ENCODE data around the gene CEBPA. TPM values are rescaled to one million over a fixed set of nuclear protein-coding genes. Genes with fewer than 3 reads are reported as not detected.

Gene CEBPA
- total RNA-seq, 2 experiments from 2014 or later = 0.84 to 1.4 TPM

GRCh38 chr19:33268162-33268991 lies 34.0 kb downstream of the CEBPA start:
- intact Hi-C loops (cut with DNase I, micrococcal nuclease) = no loop called here
- Mint-ChIP-seq H3K36me3 (ENCODE audit: low read depth) (no peaks in the 10 kb centered on the region), H3K9me3 (no peaks in the 10 kb centered on the region), H3K27me3 (peaks cover 13% of the 10 kb centered on the region), H3K27ac (no peak overlapping the region), H3K4me3 (no peak overlapping the region), H3K4me1 (ENCODE audit: low read depth) (no peaks in the 10 kb centered on the region)
- peaks cover 10% of the 10 kb centered on the region for H3K4me1 ChIP-seq (ENCODE audit: insufficient read depth, low read length)
- H3K9me3 ChIP-seq (ENCODE audit: control insufficient read depth in 1 of 2, insufficient read depth in 1 of 2, low read length in 2 of 2) = no peaks in the 10 kb centered on the region
- TF ChIP-seq CTCF (IDR thresholded peaks at IDR 0.05) = no peak
- ATAC-seq (ENCODE audit: poor library complexity) (no peak), DNase-seq (peak in 1 of 14 experiments; percentile 33)
- H3K36me3 ChIP-seq (ENCODE audit: insufficient read depth, low read length) = no peaks in the 10 kb centered on the region
- POLR2A ChIA-PET = no interaction called here
- CTCF ChIA-PET = no interaction called here
- no peak overlapping the region for H3K4me3 ChIP-seq (ENCODE audit: low read length)
- H3K27ac ChIP-seq (ENCODE audit: low read depth in 1 of 2, low read length in 2 of 2) = no peak overlapping the region
- H3K27me3 ChIP-seq (ENCODE audit: control insufficient read depth in 1 of 2, insufficient read depth in 2 of 2, low read length in 2 of 2) = no peaks in the 10 kb centered on the region

GRCh38 chr19:33267706-33268105 lies 34.6 kb downstream of the CEBPA start:
- ATAC-seq (ENCODE audit: poor library complexity) = no peak
- Mint-ChIP-seq H3K4me3 (no peak overlapping the region), H3K27ac (no peak overlapping the region), H3K27me3 (peaks cover 15% of the 10 kb centered on the region), H3K4me1 (ENCODE audit: low read depth) (no peaks in the 10 kb centered on the region), H3K36me3 (ENCODE audit: low read depth) (no peaks in the 10 kb centered on the region), H3K9me3 (no peaks in the 10 kb centered on the region)
- no peak overlapping the region for H3K4me3 ChIP-seq (ENCODE audit: low read length)
- peaks cover 9% of the 10 kb centered on the region for H3K4me1 ChIP-seq (ENCODE audit: insufficient read depth, low read length)
- no peak for DNase-seq
- ChIA-PET POLR2A (no interaction called here), CTCF (no interaction called here)
- no peaks in the 10 kb centered on the region for H3K9me3 ChIP-seq (ENCODE audit: control insufficient read depth in 1 of 2, insufficient read depth in 1 of 2, low read length in 2 of 2)
- H3K27ac ChIP-seq (ENCODE audit: low read depth in 1 of 2, low read length in 2 of 2) = no peak overlapping the region
- intact Hi-C loops (cut with DNase I, micrococcal nuclease) = no loop called here
- no peak for TF ChIP-seq CTCF (IDR thresholded peaks at IDR 0.05)
- no peaks in the 10 kb centered on the region for H3K36me3 ChIP-seq (ENCODE audit: insufficient read depth, low read length)
- no peaks in the 10 kb centered on the region for H3K27me3 ChIP-seq (ENCODE audit: control insufficient read depth in 1 of 2, insufficient read depth in 2 of 2, low read length in 2 of 2)

GRCh38 chr19:33266974-33267484 lies 35.3 kb downstream of the CEBPA start:
- H3K4me1 ChIP-seq (ENCODE audit: insufficient read depth, low read length) = peaks cover 9% of the 10 kb centered on the region
- ChIA-PET CTCF (no interaction called here), POLR2A (no interaction called here)
- Mint-ChIP-seq H3K36me3 (ENCODE audit: low read depth) (no peaks in the 10 kb centered on the region), H3K9me3 (no peaks in the 10 kb centered on the region), H3K4me1 (ENCODE audit: low read depth) (no peaks in the 10 kb centered on the region), H3K27ac (no peak overlapping the region), H3K27me3 (peaks cover 22% of the 10 kb centered on the region), H3K4me3 (no peak overlapping the region)
- H3K9me3 ChIP-seq (ENCODE audit: control insufficient read depth in 1 of 2, insufficient read depth in 1 of 2, low read length in 2 of 2) = no peaks in the 10 kb centered on the region
- H3K36me3 ChIP-seq (ENCODE audit: insufficient read depth, low read length) = no peaks in the 10 kb centered on the region
- H3K27me3 ChIP-seq (ENCODE audit: control insufficient read depth in 1 of 2, insufficient read depth in 2 of 2, low read length in 2 of 2) = no peaks in the 10 kb centered on the region
- H3K4me3 ChIP-seq (ENCODE audit: low read length) = no peak overlapping the region
- no peak for DNase-seq
- no peak overlapping the region for H3K27ac ChIP-seq (ENCODE audit: low read depth in 1 of 2, low read length in 2 of 2)
- TF ChIP-seq CTCF (IDR thresholded peaks at IDR 0.05) = no peak
- no peak for ATAC-seq (ENCODE audit: poor library complexity)
- intact Hi-C loops (cut with DNase I, micrococcal nuclease) = no loop called here

Measured in CD4-positive, alpha-beta T cell (primary cell).